GM19328 (cell line): Measurements from ENCODE around the gene MGLL.

Source experiments
- ATAC-seq: cut with Tn5 transposase; IDR thresholded peaks from one replicate; pipeline ENCODE4 v1.9.1; 2021; ENCODE audit warnings: mild to moderate bottlenecking, moderate library complexity; ENCODE audit not compliant: unreplicated experiment

MGLL gene

DNA sequence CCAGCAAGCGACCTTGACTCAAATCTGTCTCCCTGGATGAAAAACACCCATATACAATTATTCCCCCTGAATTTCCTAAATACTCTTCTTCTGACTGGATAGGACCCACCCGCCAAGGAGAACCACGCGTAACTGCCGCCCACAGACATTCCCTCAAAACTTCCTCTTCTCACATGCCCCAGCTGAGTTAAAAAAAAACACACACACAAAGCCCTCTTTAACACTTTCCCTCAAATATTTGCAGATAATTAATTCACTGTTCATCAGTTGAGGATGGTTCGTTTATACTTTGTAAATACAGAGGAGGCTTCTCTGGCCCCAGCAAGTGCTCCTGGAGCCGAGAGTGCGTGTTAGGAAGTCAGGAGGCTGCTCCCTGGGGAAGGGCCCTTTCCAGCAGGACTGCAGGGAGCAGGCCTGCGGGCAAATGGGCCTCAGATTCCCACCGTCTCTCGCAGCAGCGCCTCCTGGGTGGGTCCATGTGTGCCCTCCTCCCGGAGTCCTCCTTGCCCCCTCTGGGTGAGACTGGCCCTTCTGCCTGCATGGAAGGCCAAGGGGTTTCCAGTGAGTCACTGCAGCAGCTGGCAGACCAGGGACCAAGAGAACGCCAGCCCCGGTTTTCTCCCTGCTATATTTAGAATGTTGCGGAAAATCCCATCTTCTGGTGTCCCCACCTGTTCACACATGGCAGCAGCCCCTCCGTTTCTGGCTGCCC, 46.8 kb downstream of the MGLL start:
- ATAC-seq = no peak

DNA sequence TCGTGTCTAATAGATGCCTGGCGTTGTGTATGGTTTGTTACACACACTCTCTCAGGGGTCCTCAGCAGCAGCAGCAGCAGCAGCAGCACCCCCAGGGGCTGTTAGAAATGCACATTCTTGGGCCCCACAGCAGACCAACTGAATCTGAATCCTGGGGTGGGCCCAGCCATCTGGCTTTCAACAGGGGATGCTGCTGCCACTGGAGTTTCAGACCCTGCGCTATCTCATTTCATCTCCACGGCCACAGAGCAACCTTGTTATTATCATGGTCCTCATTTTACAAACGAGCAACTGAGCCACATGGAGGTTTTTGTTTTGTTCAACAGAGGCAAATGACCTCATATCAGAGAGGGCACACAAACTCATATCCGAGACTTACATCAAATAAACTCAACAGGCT, 47.7 kb downstream of the MGLL start:
- no peak for ATAC-seq

DNA sequence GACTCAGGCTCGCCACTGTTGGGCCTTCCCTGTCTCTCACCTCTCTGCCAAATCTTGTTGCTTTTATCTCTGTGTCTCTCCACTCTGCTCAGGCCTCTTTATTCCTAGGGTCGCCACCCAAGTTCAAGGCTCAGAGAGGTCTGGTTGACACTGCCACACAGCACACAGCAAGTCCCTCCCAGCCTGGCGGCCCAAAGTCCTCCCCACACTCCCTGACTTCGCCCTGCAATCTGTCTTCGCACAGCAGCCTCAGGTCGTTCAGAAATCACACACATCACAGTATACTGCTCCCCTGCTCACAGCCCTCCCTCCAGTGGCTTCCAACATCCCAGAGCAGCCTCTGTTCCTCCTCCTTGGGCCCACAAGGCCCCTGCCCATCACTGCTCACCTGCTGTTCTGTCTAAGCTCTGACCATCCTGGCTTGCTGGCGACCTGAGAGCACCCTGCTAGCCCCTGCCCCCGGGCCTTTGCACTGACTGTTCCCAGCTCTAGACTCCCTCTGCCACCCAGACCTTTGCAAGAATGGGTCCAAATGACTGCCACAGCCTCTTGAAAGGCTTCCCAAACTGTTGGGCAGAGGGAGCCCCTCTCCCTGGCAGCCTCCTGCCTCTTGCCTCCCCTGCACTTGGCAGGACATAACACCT, 48.4 kb downstream of the MGLL start:
- no peak for ATAC-seq

GRCh38 chr3:127772827-127773751, 49.2 kb downstream of the MGLL start:
- ATAC-seq = no peak

DNA sequence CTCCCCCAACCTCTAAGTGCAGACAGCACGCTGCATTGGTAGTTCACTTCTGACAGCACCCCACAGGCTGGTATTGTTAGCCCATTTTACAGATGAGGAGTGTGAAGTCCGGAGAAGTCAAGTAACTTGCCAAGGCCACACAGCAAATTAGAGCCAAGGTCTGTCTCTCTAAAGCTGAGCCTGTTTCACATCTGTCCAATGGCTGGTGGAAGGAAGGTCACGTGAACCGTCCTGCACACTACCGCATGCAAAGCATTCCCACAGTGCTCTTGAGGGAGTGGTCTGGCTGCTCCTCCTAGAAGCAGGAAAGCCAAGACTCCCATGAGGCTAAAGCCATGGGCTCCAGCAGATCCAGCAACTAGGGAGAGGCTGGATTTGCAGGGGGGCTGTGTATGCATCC, 50.0 kb downstream of the MGLL start:
- no peak for ATAC-seq

GRCh38 chr3:127771746-127772145, 50.6 kb downstream of the MGLL start:
- no peak for ATAC-seq

GRCh38 chr3:127770671-127771355, 51.5 kb downstream of the MGLL start:
- no peak for ATAC-seq

GRCh38 chr3:127769284-127770081, 52.8 kb downstream of the MGLL start:
- no peak for ATAC-seq

DNA sequence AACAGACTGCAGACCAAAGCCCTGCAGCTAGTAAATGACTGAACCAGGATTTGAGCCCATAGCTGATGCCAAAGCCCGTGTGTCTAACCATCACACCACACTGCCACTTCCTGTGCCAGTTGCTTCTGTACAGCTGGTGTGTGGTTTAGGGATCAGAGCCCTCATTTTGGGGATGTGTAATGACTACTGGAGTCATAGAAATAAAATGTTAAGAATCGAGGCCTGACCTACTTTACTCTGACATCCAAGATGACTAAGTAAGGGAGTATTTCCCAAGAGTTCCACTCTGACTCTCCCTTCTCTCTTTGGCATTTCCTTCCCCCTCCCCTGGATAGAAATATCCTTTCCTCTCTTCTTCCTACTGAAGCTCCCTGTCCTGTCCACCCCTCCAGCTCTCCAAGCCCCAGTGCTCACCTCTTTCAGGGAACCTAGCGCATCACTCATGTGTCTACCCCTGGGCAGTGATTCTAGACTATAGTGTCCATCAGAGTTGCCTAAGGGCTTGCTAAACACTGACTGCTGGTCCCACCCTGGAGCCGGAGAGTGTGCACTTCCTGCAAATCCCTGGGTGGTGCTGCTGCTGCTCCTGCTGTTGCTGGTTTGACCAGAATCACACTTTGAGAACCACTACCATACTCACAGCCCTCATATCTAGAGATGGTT, 53.8 kb downstream of the MGLL start:
- no peak for ATAC-seq

- ATAC-seq = no peak
These were observed 55.2 kb downstream of the MGLL start for GRCh38 chr3:127767126-127767525.

- ATAC-seq = no peak
These were observed 56.6 kb downstream of the MGLL start for GRCh38 chr3:127765735-127766134.

- ATAC-seq = no peak
These were observed 57.4 kb downstream of the MGLL start for GRCh38 chr3:127764841-127765362.

DNA sequence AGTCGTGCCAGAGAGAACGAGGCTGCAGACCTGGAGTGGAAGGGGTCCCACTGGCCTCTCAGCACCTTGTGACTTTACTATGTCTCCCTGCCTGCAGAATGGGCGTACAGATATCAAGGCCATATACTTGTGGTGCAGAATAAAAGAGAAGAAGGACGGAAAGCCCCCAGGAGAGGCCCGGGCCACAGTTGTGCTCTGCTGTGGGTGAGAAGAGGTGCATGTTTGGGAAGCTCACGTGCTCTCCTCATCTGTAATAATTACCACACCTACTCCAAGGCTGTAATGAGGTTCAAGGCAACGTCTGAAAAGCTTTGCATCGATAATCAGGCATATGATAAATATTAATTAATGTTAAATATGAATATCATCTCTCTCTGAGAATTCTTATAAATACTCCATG, 58.0 kb downstream of the MGLL start:
- no peak for ATAC-seq

- ATAC-seq = no peak
These were observed 58.5 kb downstream of the MGLL start for GRCh38 chr3:127763816-127764215.

- no peak for ATAC-seq
These were observed 59.0 kb downstream of the MGLL start for GRCh38 chr3:127763337-127763736.

- ATAC-seq = no peak
These were observed 59.6 kb downstream of the MGLL start for GRCh38 chr3:127762787-127763105.

GRCh38 chr3:127762077-127762786, 60.1 kb downstream of the MGLL start:
- ATAC-seq = peak; percentile 62

GRCh38 chr3:127761441-127761801, 60.9 kb downstream of the MGLL start:
- no peak for ATAC-seq

DNA sequence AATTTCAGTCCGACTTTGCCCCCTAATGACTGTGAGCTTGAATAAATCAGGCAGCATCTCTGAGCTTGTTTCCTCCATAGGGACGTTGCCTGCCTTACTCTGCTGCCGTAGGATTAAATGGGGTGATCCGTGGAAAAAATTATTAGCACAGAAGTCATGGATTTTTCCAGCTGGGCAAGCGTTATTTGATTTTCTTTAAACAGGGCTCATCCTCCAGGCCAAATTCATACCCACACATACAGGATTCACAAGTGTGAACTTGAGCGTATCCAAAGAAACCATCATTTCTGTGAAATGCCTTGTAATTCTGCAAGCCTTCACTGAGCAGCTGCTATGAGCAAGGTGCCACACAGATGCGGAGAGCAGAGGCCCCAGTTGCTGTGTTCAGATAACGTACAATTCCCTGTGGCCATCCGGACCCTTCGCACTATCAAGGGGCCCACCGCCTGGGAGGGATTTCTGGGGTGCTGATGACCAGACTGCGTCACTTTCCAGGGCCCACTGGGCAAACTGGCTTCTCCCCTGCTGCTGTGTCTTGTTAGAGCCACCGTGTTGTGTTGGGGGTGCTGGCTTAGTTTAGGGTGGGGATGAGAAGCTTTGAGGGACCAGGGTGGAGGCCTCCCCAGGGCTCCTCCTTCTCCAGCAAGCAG, 61.4 kb downstream of the MGLL start:
- no peak for ATAC-seq
